Lower lobe of right lung (tissue), 2 donors: ENCODE data around the gene FAM13B. TPM values are rescaled to one million over a fixed set of nuclear protein-coding genes. Genes with fewer than 3 reads are reported as not detected.
"Not testable (repeated sequence)": the region's sequence is repeated elsewhere in the genome, so short reads cannot be mapped to it uniquely, and the experiment has no call there.

ENCODE experiments used
- ATAC-seq, 2 donors: fragments of 200-7000 bp; cut with Tn5 transposase; one replicate each; pipeline ENCODE4 v1.9.1; 2020 to 2022; ENCODE audit warnings: mild to moderate bottlenecking in 2 of 2, moderate library complexity in 2 of 2
- DNase-seq: peaks from one replicate; pipeline ENCODE4 v3.0.0-alpha.2; 2020
- H3K27ac ChIP-seq: fragments of 200-600 bp; one replicate; pipeline ENCODE4 v1.8.0; 2022
- H3K27me3 ChIP-seq: fragments of 200-600 bp; one replicate; pipeline ENCODE4 v1.8.0; 2022; ENCODE audit warnings: low read depth
- H3K36me3 ChIP-seq: fragments of 200-600 bp; one replicate; pipeline ENCODE4 v1.8.0; 2022; ENCODE audit warnings: mild to moderate bottlenecking
- H3K4me1 ChIP-seq: fragments of 200-600 bp; one replicate; pipeline ENCODE4 v1.8.0; 2022
- H3K4me3 ChIP-seq: fragments of 200-600 bp; one replicate; pipeline ENCODE4 v1.8.0; 2022; ENCODE audit warnings: mild to moderate bottlenecking
- H3K9me3 ChIP-seq: fragments of 200-600 bp; one replicate; pipeline ENCODE4 v1.8.0; 2022
- intact Hi-C: fragments of 100-400 bp; cut with DNase I; formaldehyde crosslinking; loops from one replicate; pipeline ENCODE4 v1.11.0; 2022
- long read RNA-seq: library from polyadenylated mRNA; unstranded; transcript quantifications from one replicate; pipeline ENCODE4 v2.0.0, GENCODE V29; 2021
- total RNA-seq: library from RNA; stranded (reverse); fragmentation: NEBNext Ultra II Directional; extraction: Animal tissue kit (Norgen Biotek cat#: 25700); gene quantifications from one replicate; pipeline ENCODE4 v1.2.1, GENCODE V29; 2021
- TF ChIP-seq, protein P1 (sequence below): fragments of 200-600 bp; IDR thresholded peaks from one replicate; pipeline ENCODE4 v1.8.0; 2022; ENCODE audit warnings: antibody characterized with exemption, mild to moderate bottlenecking
- donor health status: DM: no; HTN: yes; CAD: no; lungs with severe emphysema.

FAM13B gene
- total RNA-seq: 42.9 TPM
- long read RNA-seq, full-length matches to known transcripts: 1 of 11 reads
- long read RNA-seq, partial matches to known transcripts: 2 of 11 reads
- long read RNA-seq, other reads (novel, unspliced or antisense): 8 of 11 reads

DNA sequence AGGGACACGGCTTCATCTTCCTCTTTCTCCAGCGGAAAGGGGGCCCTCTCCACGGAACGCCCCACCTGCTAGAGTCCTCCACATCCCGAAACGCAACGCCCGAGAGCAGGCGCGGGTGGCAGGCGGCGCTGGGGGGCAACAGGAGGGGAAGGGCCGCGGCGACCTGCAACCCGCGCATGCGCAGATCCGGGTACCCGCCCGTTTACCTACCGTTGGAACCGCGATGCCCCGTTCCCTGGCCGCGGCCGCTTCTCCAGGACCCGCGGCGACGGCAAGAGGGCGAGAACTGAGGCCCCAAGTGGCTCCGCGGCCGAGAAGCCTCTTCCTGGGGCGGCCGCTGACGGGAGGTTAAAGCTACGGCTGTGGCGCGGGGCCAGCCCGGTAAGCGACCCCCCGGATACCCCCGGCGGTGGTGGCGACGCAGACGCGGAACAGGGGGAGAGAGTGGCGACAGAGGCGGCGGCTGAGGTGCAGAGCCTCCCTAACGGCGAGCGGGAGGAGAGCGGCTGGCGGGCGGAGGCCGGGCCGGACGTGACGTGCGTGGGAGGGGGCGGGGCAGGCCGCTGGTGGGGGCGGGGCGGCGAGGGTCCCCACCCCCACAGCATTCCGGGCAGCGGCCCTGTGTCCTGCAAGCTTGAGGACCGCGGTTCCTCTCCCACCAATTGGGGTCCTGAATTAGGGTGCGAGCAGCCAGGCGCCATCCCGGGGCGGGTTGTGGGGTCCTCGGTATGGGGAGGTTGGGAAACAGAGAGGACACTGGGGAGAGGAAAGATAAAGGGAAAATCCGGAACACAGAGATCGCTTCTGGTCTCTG lies at the start of gene FAM13B:
TSS of gene FAM13B (minus strand) at position 508 of the 814 bp plus-strand sequence. CDS start 13,968 bp downstream, outside the sequence.
- Histone ChIP-seq H3K27me3 (no peaks in the 10 kb centered on the region), H3K4me1 (peaks cover 54% of the 10 kb centered on the region), H3K36me3 (no peaks in the 10 kb centered on the region), H3K4me3 (peak within 1 kb of the TSS; percentile 94), H3K27ac (peak within 1 kb of the TSS; percentile 99), H3K9me3 (no peaks in the 10 kb centered on the region)
- peak; percentile 97 for ATAC-seq
- TF ChIP-seq, protein P1, sequence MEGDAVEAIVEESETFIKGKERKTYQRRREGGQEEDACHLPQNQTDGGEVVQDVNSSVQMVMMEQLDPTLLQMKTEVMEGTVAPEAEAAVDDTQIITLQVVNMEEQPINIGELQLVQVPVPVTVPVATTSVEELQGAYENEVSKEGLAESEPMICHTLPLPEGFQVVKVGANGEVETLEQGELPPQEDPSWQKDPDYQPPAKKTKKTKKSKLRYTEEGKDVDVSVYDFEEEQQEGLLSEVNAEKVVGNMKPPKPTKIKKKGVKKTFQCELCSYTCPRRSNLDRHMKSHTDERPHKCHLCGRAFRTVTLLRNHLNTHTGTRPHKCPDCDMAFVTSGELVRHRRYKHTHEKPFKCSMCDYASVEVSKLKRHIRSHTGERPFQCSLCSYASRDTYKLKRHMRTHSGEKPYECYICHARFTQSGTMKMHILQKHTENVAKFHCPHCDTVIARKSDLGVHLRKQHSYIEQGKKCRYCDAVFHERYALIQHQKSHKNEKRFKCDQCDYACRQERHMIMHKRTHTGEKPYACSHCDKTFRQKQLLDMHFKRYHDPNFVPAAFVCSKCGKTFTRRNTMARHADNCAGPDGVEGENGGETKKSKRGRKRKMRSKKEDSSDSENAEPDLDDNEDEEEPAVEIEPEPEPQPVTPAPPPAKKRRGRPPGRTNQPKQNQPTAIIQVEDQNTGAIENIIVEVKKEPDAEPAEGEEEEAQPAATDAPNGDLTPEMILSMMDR: no peak
- intact Hi-C loops: no loop called here
- DNase-seq: peak; percentile 86

DNA sequence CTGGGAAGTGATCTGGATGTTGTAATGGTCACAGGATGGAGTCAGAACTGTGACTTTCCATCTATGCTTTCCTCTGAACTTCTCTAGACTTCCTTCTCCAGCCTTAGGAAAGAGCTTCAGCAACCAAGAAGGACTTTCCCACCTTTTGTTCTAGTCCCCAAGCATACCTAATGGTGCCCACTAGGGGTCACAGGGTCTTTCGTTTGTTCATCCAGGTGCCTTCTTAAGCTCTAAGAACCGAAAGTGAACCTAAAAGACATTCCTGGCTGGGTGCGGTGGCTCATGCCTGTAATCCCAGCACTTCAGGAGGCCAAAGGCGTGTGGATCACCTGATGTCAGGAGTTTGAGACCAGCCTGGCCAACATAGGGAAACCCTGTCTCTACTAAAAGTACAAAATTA lies 49.2 kb upstream of the FAM13B start:
- Histone ChIP-seq H3K4me3 (no peak overlapping the region), H3K27ac (no peak overlapping the region), H3K27me3 (no peaks in the 10 kb centered on the region), H3K36me3 (no peaks in the 10 kb centered on the region), H3K4me1 (no peaks in the 10 kb centered on the region), H3K9me3 (no peaks in the 10 kb centered on the region)
- ATAC-seq (no peak), DNase-seq (no peak)
- TF ChIP-seq, protein P1: no peak
- intact Hi-C loops: no loop called here

DNA sequence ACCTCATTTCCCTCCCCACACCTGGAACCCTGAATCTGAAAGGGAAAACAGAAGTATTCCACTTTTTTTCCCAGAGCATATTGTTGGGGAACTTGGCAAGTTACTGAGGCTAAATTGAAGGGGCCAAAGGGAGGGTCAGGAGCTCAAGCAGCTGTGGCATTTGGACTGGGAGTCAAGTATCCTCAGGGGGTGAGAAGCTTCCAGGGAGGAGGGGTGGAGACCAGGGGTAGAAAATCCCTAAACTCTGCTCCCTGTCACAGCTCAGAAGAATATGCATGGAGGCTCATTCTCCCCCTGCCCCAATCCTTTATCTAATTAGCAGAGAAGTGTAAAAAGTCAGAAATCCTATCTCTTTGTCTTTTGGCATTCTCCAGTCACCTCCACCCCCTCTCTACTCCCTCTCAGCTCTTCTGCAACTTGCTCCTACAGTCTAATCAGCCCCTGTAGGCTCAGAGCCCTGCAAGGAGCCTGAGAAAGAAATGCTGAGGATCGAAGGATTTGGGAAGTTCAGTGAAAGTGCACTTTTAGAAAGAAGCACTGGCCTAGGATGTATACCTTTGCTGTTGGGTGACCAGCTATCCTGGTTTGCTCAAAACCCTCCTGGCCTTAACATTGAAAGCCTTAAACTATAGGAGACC lies 45.2 kb upstream of the FAM13B start:
- TF ChIP-seq, protein P1: no peak
- DNase-seq (no peak), ATAC-seq (no peak)
- no peak overlapping the region for H3K4me3 ChIP-seq
- no peaks in the 10 kb centered on the region for H3K9me3 ChIP-seq
- no peaks in the 10 kb centered on the region for H3K36me3 ChIP-seq
- H3K4me1 ChIP-seq: no peaks in the 10 kb centered on the region
- H3K27me3 ChIP-seq: no peaks in the 10 kb centered on the region
- no peak overlapping the region for H3K27ac ChIP-seq
- intact Hi-C loops: no loop called here

DNA sequence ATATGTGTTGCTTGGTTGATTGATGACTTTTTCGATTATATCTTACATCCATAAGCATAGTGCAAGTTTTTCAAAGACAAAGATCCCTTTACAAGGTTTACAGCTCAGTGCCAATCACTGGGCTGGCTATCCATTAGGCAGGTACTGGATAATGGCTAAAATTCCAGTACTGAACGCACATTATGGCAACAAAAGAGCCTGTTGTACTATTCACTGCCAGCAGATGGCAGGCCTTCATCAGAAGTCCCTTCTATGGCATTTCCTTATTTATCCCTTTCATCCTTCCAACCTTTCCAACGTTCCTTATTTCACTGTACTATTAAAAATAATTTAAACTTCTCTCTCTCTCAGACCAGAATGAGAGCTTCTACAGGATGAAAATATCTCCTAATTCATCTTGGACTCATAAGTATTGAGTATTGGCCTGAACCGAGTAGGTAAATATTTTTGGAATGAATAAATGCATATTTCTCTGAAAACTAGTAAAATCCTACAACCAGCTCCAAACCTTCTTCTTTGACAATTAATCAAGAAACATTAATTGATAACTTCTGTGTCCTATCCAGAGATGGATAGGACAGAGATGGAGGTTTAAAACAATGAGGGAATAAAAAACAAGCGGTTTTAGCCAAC lies 44.3 kb upstream of the FAM13B start:
- no peaks in the 10 kb centered on the region for H3K4me1 ChIP-seq
- ATAC-seq (peak; percentile 80 to 81), DNase-seq (peak; percentile 58)
- H3K9me3 ChIP-seq: no peaks in the 10 kb centered on the region
- no peaks in the 10 kb centered on the region for H3K27me3 ChIP-seq
- H3K4me3 ChIP-seq: no peak overlapping the region
- no peaks in the 10 kb centered on the region for H3K36me3 ChIP-seq
- intact Hi-C loops: no loop called here
- TF ChIP-seq, protein P1: peak; percentile 86
- no peak overlapping the region for H3K27ac ChIP-seq

- ATAC-seq, intact Hi-C loops: not testable (repeated sequence)
Measured at GRCh38 chr5:138070026-138070425, 37.1 kb upstream of the FAM13B start.

More at GRCh38 chr5:138070026-138070425, 37.1 kb upstream of the FAM13B start:
- not testable (repeated sequence) for H3K36me3 ChIP-seq, H3K4me3 ChIP-seq, H3K9me3 ChIP-seq, H3K27me3 ChIP-seq, DNase-seq, H3K4me1 ChIP-seq, H3K27ac ChIP-seq
